ENCODE measurements around the gene SLC38A3. TPM values are rescaled to one million over a fixed set of nuclear protein-coding genes. Genes with fewer than 3 reads are reported as not detected.

SLC38A3 gene
- total and polyA plus RNA-seq, 9 of the 15 experiments (the other 6 are each of a cell fraction or from before 2014, with no cell fraction given), result 0.09 to 0.38 (median 0.16) TPM; not detected in 6

DNA sequence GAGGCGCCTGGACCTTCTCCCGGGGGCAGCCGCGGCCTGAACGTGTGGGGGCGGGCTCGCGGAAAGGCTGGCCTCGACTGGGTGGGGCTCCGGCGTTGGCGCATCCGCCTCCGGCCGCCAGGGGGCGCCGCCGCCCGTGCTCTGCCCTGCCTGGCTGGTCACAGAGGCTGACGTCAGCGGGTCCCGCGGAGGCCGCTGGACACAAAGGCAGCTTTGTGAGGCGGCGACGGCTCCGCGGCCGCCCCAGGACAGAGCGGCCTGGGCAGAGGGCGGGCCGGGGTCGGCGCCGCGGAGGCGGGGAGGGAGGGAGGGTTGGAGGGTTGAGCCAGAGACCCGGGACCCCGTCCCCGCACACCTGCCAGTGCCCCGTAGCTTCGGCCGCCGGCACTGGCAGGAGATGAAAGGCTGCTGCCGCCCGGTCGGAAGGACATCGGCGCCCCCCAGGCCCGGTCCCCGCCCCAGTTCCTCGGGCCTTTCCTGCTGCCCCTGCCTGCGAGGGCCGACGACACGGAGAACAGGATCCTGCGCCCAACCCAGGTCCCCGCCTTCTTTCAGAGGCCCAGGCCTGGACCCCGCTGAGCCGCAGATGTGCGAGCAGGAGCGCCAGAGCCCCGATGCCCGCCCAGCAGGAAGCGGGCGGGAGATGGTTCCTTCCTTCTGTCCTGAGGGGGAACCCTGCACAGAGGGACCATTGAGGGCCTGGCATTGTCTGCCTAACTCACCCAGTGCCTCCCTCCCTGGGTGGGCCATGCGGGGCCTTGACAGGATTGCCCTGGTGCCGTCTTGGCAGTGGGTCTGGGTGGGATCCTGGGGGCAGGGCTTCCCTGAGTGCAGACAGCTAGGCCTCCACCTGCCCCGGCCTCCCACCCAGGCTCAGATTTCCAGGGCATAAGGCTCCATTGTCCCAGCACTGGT, 55.2 kb downstream of the SLC38A3 start (continued):
- TF ChIP-seq ZNF586 (CRISPR knock-in tag; conservative IDR thresholded peaks at IDR 0.05) (no peak), ZNF165 (CRISPR knock-in tag; IDR thresholded peaks at IDR 0.05; ENCODE audit: borderline replicate concordance) (no peak), TOE1 (IDR thresholded peaks at IDR 0.05; ENCODE audit: borderline replicate concordance) (no peak), TOE1 (CRISPR knock-in tag; IDR thresholded peaks at IDR 0.05; ENCODE audit: borderline replicate concordance, low read depth) (no peak), ZNF764 (CRISPR knock-in tag; IDR thresholded peaks at IDR 0.05; ENCODE audit: low read depth) (no peak), TEAD4 (IDR thresholded peaks at IDR 0.05; ENCODE audit: low read length) (no peak), TEAD4 (CRISPR knock-in tag; IDR thresholded peaks at IDR 0.05; ENCODE audit: borderline replicate concordance) (no peak), PTBP1 (IDR thresholded peaks at IDR 0.05; ENCODE audit: low read depth, low read length) (no peak), ZNF785 (CRISPR knock-in tag; IDR thresholded peaks at IDR 0.05) (no peak), RBFOX2 (IDR thresholded peaks at IDR 0.05; ENCODE audit: low read depth, low read length) (peak; percentile 77), CC2D1A (IDR thresholded peaks at IDR 0.05) (no peak), HDAC1 (IDR thresholded peaks at IDR 0.05) (no peak), HIVEP1 (CRISPR knock-in tag; IDR thresholded peaks at IDR 0.05) (no peak), SLC30A9 (CRISPR knock-in tag; IDR thresholded peaks at IDR 0.05) (no peak), ZNF263 (CRISPR knock-in tag; IDR thresholded peaks at IDR 0.05; ENCODE audit: borderline replicate concordance) (no peak), IFI16 (CRISPR knock-in tag; IDR thresholded peaks at IDR 0.05) (no peak), SIN3B (IDR thresholded peaks at IDR 0.05; ENCODE audit: low read depth) (no peak), PRMT5 (CRISPR knock-in tag; IDR thresholded peaks at IDR 0.05) (no peak), XRCC4 (IDR thresholded peaks at IDR 0.05; ENCODE audit: extremely low read depth, insufficient read depth, insufficient read length) (no peak), ZNF311 (CRISPR knock-in tag; IDR thresholded peaks at IDR 0.05) (no peak)
- TF ChIP-seq, protein P1, sequence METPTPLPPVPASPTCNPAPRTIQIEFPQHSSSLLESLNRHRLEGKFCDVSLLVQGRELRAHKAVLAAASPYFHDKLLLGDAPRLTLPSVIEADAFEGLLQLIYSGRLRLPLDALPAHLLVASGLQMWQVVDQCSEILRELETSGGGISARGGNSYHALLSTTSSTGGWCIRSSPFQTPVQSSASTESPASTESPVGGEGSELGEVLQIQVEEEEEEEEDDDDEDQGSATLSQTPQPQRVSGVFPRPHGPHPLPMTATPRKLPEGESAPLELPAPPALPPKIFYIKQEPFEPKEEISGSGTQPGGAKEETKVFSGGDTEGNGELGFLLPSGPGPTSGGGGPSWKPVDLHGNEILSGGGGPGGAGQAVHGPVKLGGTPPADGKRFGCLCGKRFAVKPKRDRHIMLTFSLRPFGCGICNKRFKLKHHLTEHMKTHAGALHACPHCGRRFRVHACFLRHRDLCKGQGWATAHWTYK (CRISPR knock-in tag; IDR thresholded peaks at IDR 0.05), result no peak
- TF ChIP-seq, protein P2, sequence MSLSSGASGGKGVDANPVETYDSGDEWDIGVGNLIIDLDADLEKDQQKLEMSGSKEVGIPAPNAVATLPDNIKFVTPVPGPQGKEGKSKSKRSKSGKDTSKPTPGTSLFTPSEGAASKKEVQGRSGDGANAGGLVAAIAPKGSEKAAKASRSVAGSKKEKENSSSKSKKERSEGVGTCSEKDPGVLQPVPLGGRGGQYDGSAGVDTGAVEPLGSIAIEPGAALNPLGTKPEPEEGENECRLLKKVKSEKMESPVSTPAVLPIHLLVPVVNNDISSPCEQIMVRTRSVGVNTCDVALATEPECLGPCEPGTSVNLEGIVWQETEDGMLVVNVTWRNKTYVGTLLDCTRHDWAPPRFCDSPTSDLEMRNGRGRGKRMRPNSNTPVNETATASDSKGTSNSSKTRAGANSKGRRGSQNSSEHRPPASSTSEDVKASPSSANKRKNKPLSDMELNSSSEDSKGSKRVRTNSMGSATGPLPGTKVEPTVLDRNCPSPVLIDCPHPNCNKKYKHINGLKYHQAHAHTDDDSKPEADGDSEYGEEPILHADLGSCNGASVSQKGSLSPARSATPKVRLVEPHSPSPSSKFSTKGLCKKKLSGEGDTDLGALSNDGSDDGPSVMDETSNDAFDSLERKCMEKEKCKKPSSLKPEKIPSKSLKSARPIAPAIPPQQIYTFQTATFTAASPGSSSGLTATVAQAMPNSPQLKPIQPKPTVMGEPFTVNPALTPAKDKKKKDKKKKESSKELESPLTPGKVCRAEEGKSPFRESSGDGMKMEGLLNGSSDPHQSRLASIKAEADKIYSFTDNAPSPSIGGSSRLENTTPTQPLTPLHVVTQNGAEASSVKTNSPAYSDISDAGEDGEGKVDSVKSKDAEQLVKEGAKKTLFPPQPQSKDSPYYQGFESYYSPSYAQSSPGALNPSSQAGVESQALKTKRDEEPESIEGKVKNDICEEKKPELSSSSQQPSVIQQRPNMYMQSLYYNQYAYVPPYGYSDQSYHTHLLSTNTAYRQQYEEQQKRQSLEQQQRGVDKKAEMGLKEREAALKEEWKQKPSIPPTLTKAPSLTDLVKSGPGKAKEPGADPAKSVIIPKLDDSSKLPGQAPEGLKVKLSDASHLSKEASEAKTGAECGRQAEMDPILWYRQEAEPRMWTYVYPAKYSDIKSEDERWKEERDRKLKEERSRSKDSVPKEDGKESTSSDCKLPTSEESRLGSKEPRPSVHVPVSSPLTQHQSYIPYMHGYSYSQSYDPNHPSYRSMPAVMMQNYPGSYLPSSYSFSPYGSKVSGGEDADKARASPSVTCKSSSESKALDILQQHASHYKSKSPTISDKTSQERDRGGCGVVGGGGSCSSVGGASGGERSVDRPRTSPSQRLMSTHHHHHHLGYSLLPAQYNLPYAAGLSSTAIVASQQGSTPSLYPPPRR (CRISPR knock-in tag; IDR thresholded peaks at IDR 0.05; ENCODE audit: borderline replicate concordance), result no peak
- TF ChIP-seq, protein P3, sequence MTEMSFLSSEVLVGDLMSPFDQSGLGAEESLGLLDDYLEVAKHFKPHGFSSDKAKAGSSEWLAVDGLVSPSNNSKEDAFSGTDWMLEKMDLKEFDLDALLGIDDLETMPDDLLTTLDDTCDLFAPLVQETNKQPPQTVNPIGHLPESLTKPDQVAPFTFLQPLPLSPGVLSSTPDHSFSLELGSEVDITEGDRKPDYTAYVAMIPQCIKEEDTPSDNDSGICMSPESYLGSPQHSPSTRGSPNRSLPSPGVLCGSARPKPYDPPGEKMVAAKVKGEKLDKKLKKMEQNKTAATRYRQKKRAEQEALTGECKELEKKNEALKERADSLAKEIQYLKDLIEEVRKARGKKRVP (CRISPR knock-in tag; IDR thresholded peaks at IDR 0.05), result no peak

Data from K562 (cell line).